ENCODE measurements around the gene UBXN6. TPM values are rescaled to one million over a fixed set of nuclear protein-coding genes. Genes with fewer than 3 reads are reported as not detected.

The UBXN6 gene
- total and polyA plus RNA-seq, 2 of the 8 experiments (the other 6 are each of a cell fraction or from before 2014, with no cell fraction given) = 28.0 to 43.8 TPM

DNA sequence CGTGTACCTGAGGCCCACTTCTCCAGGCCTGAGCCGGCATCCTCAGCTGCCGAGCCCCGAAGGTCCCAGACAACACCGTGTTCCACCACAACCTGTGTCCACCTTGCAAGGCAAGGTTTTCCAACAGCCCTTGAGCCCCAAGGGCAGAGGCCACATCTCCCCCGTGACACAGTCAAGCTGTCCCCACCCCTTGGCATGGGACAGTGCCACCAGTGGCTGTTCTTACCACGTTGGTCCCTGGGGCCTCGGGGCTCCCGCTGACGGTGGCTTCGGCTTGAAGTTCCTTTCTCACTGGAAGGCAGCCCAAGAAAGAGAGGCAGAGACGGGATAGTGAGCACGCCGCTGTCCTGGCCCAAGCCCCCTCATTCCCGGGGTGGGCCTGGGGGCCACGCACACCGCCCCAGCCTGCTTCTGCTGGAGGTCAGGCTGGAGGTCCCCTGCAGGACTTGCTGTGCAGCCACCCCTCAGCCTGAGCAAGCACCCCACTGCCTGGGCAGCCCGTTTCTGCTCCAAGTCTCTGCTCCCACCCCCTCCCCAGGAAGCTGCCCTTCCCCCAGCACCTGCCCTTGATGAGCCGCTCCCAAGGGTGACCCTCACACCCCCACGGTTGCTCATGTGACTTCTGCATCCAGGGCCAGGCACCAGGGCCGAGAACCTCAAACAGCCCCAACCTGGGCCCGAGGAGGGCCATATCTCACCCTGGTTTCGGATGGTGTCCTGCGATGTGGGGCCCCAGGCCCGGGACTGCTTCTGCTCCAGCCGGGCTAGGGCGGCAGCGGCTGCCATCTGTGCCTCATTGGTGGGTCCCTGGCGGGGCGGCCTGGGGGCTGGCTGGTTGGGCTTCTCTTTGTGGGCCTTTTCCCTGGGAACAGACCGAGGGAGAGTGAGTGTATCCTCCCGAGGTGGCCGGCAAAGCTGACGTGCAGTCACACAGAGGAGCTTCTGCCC is 4.1 kb downstream of the UBXN6 start:
- Histone ChIP-seq H3K4ac (replicated peaks; ENCODE audit: insufficient read length, low read depth, low read length) (no peak overlapping the region), H4K91ac (replicated peaks; ENCODE audit: insufficient read length, low read length) (no peak overlapping the region), H3K79me1 (ENCODE audit: low read depth, low read length) (no peaks in the 10 kb centered on the region; the same call in 1 of the 2 replicates), H4K5ac (ENCODE audit: insufficient read length, low read depth, low read length) (no peak overlapping the region), H3K79me2 (ENCODE audit: control insufficient read depth in 1 of 2, insufficient read depth in 2 of 2, low read length in 2 of 2) (peaks cover 0 to 5% of the 10 kb centered on the region in 2 experiments; a peak in 1 of 4 replicates), H2BK120ac (replicated peaks; ENCODE audit: low read depth, low read length) (no peak overlapping the region), H3K4me2 (ENCODE audit: insufficient read depth in 1 of 2, low read depth in 2 of 2, low read length in 2 of 2) (no peak overlapping the region), H2AFZ (ENCODE audit: low read length) (no peak overlapping the region), H2BK12ac (ENCODE audit: low read depth, low read length) (no peak overlapping the region), H2BK15ac (ENCODE audit: low read length) (no peak overlapping the region), H4K8ac (ENCODE audit: extremely low read depth, insufficient read depth, low read length) (peak overlapping the region; percentile 14; the same call in 1 of the 2 replicates), H3K27ac (ENCODE audit: low read depth, low read length) (no peak overlapping the region), H2BK20ac (ENCODE audit: low read length) (no peak overlapping the region), H2BK5ac (ENCODE audit: low read depth, low read length) (no peak overlapping the region), H3K27me3 (replicated peaks in 1 of 4; ENCODE audit: control insufficient read depth in 3 of 4, extremely low read depth in 1 of 4, insufficient read depth in 3 of 4, low read length in 3 of 4) (no peaks in the 10 kb centered on the region), H3K36me3 (ENCODE audit: control insufficient read depth in 2 of 4, insufficient read depth in 4 of 4, low read length in 3 of 4) (peaks cover 0 to 2% (median 0%) of the 10 kb centered on the region in 4 experiments; a peak in 1 of 8 replicates), H3K56ac (replicated peaks; ENCODE audit: insufficient read length, low read depth, low read length) (no peak overlapping the region), H2AK5ac (ENCODE audit: low read depth, low read length) (no peak overlapping the region), H3K18ac (ENCODE audit: extremely low read depth, low read length) (no peak overlapping the region), H3K23ac (ENCODE audit: insufficient read length) (no peak overlapping the region), H3K23me2 (ENCODE audit: low read depth, low read length) (peaks cover 5% of the 10 kb centered on the region; the same call in 1 of the 2 replicates), H3K4me3 (ENCODE audit: extremely low read depth in 1 of 4, insufficient read depth in 2 of 4, low read depth in 3 of 4, low read length in 4 of 4) (no peak overlapping the region), H4K20me1 (replicated peaks in 1 of 2; ENCODE audit: control insufficient read depth in 1 of 2, insufficient read depth in 2 of 2, low read length in 2 of 2) (peaks cover 11 to 14% of the 10 kb centered on the region in 2 experiments), H3K4me1 (replicated peaks in 1 of 4; ENCODE audit: control insufficient read depth in 3 of 4, insufficient read depth in 4 of 4, low read length in 3 of 4) (peaks cover 0 to 5% (median 2%) of the 10 kb centered on the region in 4 experiments; a peak in 4 of 7 replicates), H3K9ac (replicated peaks in 1 of 4; ENCODE audit: extremely low read depth in 1 of 4, low read depth in 3 of 4, low read length in 3 of 4) (no peak overlapping the region), H3K14ac (ENCODE audit: insufficient read length) (no peak overlapping the region), H3K9me3 (ENCODE audit: insufficient read depth in 2 of 2, low read depth in 1 of 2, low read length in 1 of 2) (no peaks in the 10 kb centered on the region)
- DNase-seq (ENCODE audit: low read depth in 1 of 2, low spot score in 2 of 2) (no peak), FAIRE-seq (no peak)
- ChIA-PET CTCF (ENCODE audit: partially characterized antibody) (interaction anchor here (0.6 to 6.9 kb wide), 10 partner anchors 10 to 201 kb away, joined by 3 to 34 read pairs (median 4); no protein-coding TSS in a partner anchor), POLR2A (ENCODE audit: partially characterized antibody) (interaction anchor here (0.8 to 58.1 kb wide), 7 partner anchors 12 to 170 kb away, joined by 3 to 1590 read pairs (median 3); partner anchors contain the start of genes CHAF1A and SH3GL1)
- WGBS, 2 experiments (ENCODE audit: extremely low coverage in 1 of 2, insufficient coverage in 1 of 2, insufficient read length in 1 of 2, insufficient replicate concordance in 2 of 2, low coverage in 1 of 2, low lambda C conversion rate in 2 of 2, missing lambda C conversion rate in 1 of 2) = 89% methylated on average over 31 of the region's 34 CpGs; no CpG with 5 or more reads in 1 of the 2 experiments
- TF ChIP-seq CBX5 (IDR thresholded peaks at IDR 0.05; ENCODE audit: low read depth, low read length) (no peak), NANOG (IDR thresholded peaks at IDR 0.05; ENCODE audit: insufficient read depth, low read depth, low read length, poor library complexity, severe bottlenecking) (no peak), TBP (IDR thresholded peaks at IDR 0.05; ENCODE audit: low read depth, low read length) (no peak), GTF2F1 (IDR thresholded peaks at IDR 0.05; ENCODE audit: borderline replicate concordance, low read depth, low read length) (no peak), SIX5 (IDR thresholded peaks at IDR 0.05; ENCODE audit: low read depth, low read length) (no peak), CBX8 (IDR thresholded peaks at IDR 0.05; ENCODE audit: borderline replicate concordance, low read depth, low read length) (no peak), KDM1A (IDR thresholded peaks at IDR 0.05; ENCODE audit: borderline replicate concordance, low read length) (no peak)
- TF ChIP-seq, protein P1, sequence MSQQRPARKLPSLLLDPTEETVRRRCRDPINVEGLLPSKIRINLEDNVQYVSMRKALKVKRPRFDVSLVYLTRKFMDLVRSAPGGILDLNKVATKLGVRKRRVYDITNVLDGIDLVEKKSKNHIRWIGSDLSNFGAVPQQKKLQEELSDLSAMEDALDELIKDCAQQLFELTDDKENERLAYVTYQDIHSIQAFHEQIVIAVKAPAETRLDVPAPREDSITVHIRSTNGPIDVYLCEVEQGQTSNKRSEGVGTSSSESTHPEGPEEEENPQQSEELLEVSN (IDR thresholded peaks at IDR 0.05) = no peak
- TF ChIP-seq, protein P2, sequence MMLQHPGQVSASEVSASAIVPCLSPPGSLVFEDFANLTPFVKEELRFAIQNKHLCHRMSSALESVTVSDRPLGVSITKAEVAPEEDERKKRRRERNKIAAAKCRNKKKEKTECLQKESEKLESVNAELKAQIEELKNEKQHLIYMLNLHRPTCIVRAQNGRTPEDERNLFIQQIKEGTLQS (IDR thresholded peaks at IDR 0.05; ENCODE audit: insufficient read depth, low read depth, low read length) = no peak
